ENCODE measurements around the gene PTCD2.

PTCD2 gene

DNA sequence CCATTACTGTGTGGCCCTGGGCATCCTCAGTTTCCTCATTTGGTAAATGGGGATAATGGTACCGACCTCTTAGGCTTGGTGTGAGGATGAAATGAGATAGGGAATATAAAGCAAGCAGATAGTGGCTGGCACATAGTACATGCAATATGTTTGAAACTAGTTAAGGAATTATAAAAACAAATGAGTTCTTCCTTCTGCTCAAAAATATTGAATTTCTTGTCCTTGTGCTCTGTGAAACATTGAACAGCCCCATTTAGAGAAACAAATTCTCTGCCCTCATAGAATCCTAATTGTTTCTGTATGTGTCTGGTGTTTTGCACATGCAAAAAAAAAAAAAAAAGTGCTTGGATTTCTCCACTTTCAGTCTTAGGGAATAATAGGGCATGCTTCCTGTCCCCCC, 39.7 kb downstream of the PTCD2 start:
- Histone ChIP-seq H3K4me1 (ENCODE audit: control insufficient read depth, insufficient read depth, low read length) (no peaks in the 10 kb centered on the region), H3K4me3 (ENCODE audit: low read length) (no peak overlapping the region), H3K27ac (ENCODE audit: low read depth, low read length) (no peak overlapping the region), H3K9ac (ENCODE audit: low read length) (no peak overlapping the region), H3K27me3 (ENCODE audit: control insufficient read depth, insufficient read depth, low read length) (no peaks in the 10 kb centered on the region), H3K36me3 (ENCODE audit: control insufficient read depth, insufficient read depth, low read length) (peaks cover 9% of the 10 kb centered on the region)

- Histone ChIP-seq H3K4me1 (ENCODE audit: control insufficient read depth, insufficient read depth, low read length) (peaks cover 2% of the 10 kb centered on the region), H3K9ac (ENCODE audit: low read length) (no peak overlapping the region), H3K27ac (ENCODE audit: low read depth, low read length) (no peak overlapping the region), H3K4me3 (ENCODE audit: low read length) (no peak overlapping the region), H3K36me3 (ENCODE audit: control insufficient read depth, insufficient read depth, low read length) (peaks cover 9% of the 10 kb centered on the region), H3K27me3 (ENCODE audit: control insufficient read depth, insufficient read depth, low read length) (no peaks in the 10 kb centered on the region)
Measured at GRCh38 chr5:72363166-72363802, 43.1 kb downstream of the PTCD2 start.

GRCh38 chr5:72364171-72364570, 44.0 kb downstream of the PTCD2 start:
- H3K27me3 ChIP-seq (ENCODE audit: control insufficient read depth, insufficient read depth, low read length): no peaks in the 10 kb centered on the region
- H3K9ac ChIP-seq (ENCODE audit: low read length): no peak overlapping the region
- H3K36me3 ChIP-seq (ENCODE audit: control insufficient read depth, insufficient read depth, low read length): peaks cover 7% of the 10 kb centered on the region
- no peak overlapping the region for H3K4me3 ChIP-seq (ENCODE audit: low read length)
- H3K4me1 ChIP-seq (ENCODE audit: control insufficient read depth, insufficient read depth, low read length): peaks cover 2% of the 10 kb centered on the region
- no peak overlapping the region for H3K27ac ChIP-seq (ENCODE audit: low read depth, low read length)

DNA sequence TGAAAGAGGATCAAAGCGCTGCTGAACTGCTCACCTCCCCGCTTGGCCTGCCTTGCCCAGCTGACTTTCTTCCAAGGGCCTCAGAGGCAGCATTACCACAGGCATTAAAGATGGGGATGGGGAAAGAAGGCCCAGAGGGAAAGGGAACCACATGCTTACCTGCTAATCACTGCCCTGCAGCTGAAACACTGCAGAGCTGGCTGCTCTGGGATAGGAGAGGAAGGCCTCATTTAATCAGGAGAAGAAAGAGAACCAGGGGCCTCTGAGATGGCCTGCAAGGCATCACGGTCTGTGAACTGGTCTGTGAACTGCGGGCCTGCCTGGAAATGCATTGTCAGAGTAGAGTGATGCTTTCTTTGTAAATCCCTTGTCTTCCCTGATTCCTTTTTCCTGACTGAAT, 44.8 kb downstream of the PTCD2 start:
- Histone ChIP-seq H3K4me1 (ENCODE audit: control insufficient read depth, insufficient read depth, low read length) (peaks cover 2% of the 10 kb centered on the region), H3K9ac (ENCODE audit: low read length) (no peak overlapping the region), H3K27ac (ENCODE audit: low read depth, low read length) (no peak overlapping the region), H3K27me3 (ENCODE audit: control insufficient read depth, insufficient read depth, low read length) (no peaks in the 10 kb centered on the region), H3K4me3 (ENCODE audit: low read length) (no peak overlapping the region), H3K36me3 (ENCODE audit: control insufficient read depth, insufficient read depth, low read length) (peaks cover 4% of the 10 kb centered on the region)

GRCh38 chr5:72366324-72366976, 46.3 kb downstream of the PTCD2 start:
- Histone ChIP-seq H3K4me3 (ENCODE audit: low read length) (no peak overlapping the region), H3K9ac (ENCODE audit: low read length) (no peak overlapping the region), H3K36me3 (ENCODE audit: control insufficient read depth, insufficient read depth, low read length) (peaks cover 4% of the 10 kb centered on the region), H3K4me1 (ENCODE audit: control insufficient read depth, insufficient read depth, low read length) (peaks cover 2% of the 10 kb centered on the region), H3K27ac (ENCODE audit: low read depth, low read length) (no peak overlapping the region), H3K27me3 (ENCODE audit: control insufficient read depth, insufficient read depth, low read length) (no peaks in the 10 kb centered on the region)

GRCh38 chr5:72368271-72368670, 48.1 kb downstream of the PTCD2 start:
- H3K36me3 ChIP-seq (ENCODE audit: control insufficient read depth, insufficient read depth, low read length): no peaks in the 10 kb centered on the region
- no peaks in the 10 kb centered on the region for H3K27me3 ChIP-seq (ENCODE audit: control insufficient read depth, insufficient read depth, low read length)
- H3K9ac ChIP-seq (ENCODE audit: low read length): no peak overlapping the region
- H3K4me3 ChIP-seq (ENCODE audit: low read length): no peak overlapping the region
- no peak overlapping the region for H3K27ac ChIP-seq (ENCODE audit: low read depth, low read length)
- peaks cover 2% of the 10 kb centered on the region for H3K4me1 ChIP-seq (ENCODE audit: control insufficient read depth, insufficient read depth, low read length)

DNA sequence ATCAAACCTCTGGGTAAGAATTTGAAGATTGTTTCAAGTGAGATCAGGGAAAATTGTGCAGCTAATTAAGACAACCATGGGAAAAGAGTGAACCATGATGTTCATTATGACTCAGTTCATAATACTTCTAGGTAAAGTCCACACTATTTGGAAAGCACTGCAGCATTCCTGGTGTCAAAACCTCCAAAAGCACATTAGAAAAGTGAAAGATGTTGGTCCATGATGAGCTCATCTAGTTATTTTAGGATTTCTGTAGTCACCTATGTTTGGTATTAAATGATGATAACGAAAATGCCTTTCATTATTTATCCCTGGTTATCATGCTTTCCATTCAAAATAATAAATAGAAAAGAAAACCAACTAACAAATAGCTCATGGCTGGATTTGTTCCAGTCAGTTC, 49.1 kb downstream of the PTCD2 start:
- no peaks in the 10 kb centered on the region for H3K36me3 ChIP-seq (ENCODE audit: control insufficient read depth, insufficient read depth, low read length)
- peaks cover 2% of the 10 kb centered on the region for H3K4me1 ChIP-seq (ENCODE audit: control insufficient read depth, insufficient read depth, low read length)
- H3K27ac ChIP-seq (ENCODE audit: low read depth, low read length): no peak overlapping the region
- H3K4me3 ChIP-seq (ENCODE audit: low read length): no peak overlapping the region
- H3K9ac ChIP-seq (ENCODE audit: low read length): no peak overlapping the region
- no peaks in the 10 kb centered on the region for H3K27me3 ChIP-seq (ENCODE audit: control insufficient read depth, insufficient read depth, low read length)

- Histone ChIP-seq H3K36me3 (ENCODE audit: control insufficient read depth, insufficient read depth, low read length) (no peaks in the 10 kb centered on the region), H3K27ac (ENCODE audit: low read depth, low read length) (no peak overlapping the region), H3K27me3 (ENCODE audit: control insufficient read depth, insufficient read depth, low read length) (no peaks in the 10 kb centered on the region), H3K9ac (ENCODE audit: low read length) (no peak overlapping the region), H3K4me3 (ENCODE audit: low read length) (no peak overlapping the region), H3K4me1 (ENCODE audit: control insufficient read depth, insufficient read depth, low read length) (peaks cover 2% of the 10 kb centered on the region)
Measured at GRCh38 chr5:72369711-72370110, 49.5 kb downstream of the PTCD2 start.

DNA sequence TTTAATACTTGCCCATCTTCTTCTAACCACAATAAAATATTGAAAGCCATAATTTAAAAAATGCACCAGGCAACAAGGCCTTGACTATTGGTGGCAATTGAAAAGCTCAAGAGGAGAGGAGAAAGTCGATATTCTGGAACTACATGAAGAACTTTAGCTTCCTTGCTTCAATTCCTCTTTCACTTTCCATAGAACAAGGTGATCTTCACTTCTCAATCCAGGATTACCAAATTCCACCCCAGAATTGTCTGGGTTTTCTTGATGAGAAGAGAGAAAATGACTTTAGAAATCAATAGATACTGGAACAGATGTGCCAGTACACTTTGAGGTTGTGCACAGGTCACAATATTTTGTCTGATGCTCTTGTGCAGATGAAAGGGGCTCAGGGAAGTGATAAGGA, 52.2 kb downstream of the PTCD2 start:
- Histone ChIP-seq H3K9ac (ENCODE audit: low read length) (no peak overlapping the region), H3K4me1 (ENCODE audit: control insufficient read depth, insufficient read depth, low read length) (no peaks in the 10 kb centered on the region), H3K36me3 (ENCODE audit: control insufficient read depth, insufficient read depth, low read length) (no peaks in the 10 kb centered on the region), H3K27ac (ENCODE audit: low read depth, low read length) (no peak overlapping the region), H3K27me3 (ENCODE audit: control insufficient read depth, insufficient read depth, low read length) (no peaks in the 10 kb centered on the region), H3K4me3 (ENCODE audit: low read length) (no peak overlapping the region)

DNA sequence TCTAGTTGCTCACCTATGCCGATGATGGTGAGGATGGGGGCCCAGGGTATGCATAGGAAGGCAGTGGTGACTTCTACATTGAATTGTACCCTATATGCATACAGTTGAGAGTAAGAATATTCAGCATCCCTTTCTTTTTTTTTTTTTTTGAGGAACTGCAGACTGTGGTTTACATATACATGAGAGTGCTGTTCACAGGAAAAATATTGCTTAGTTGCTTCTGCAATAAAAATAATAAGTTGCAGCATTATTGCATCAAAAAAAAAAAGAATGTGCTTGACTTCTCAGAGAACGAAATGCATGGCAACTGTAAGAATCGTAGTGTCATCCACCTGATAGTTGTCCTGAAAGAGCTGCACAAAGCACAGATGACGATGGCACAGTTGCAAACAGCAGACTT, 52.8 kb downstream of the PTCD2 start:
- Histone ChIP-seq H3K27ac (ENCODE audit: low read depth, low read length) (no peak overlapping the region), H3K9ac (ENCODE audit: low read length) (no peak overlapping the region), H3K4me3 (ENCODE audit: low read length) (no peak overlapping the region), H3K4me1 (ENCODE audit: control insufficient read depth, insufficient read depth, low read length) (no peaks in the 10 kb centered on the region), H3K27me3 (ENCODE audit: control insufficient read depth, insufficient read depth, low read length) (no peaks in the 10 kb centered on the region), H3K36me3 (ENCODE audit: control insufficient read depth, insufficient read depth, low read length) (no peaks in the 10 kb centered on the region)

DNA sequence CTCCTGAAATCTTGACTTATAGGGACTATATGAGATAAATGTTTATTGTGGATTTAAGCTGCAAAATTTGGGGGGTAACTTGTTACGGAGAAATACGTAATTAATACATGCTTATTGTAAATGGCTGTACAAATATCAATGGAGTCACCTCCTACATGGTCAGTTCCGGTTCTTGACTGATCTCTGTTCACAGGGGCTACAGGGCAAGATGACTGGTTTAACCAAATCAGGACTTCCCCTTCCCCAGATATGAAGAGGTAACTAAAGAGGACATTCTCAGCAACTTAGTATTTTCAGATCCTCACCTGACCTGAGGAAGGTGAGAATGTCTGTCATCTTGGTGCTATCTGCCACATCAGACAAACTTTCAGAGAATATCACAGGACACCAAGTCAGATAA, 54.7 kb downstream of the PTCD2 start:
- H3K27me3 ChIP-seq (ENCODE audit: control insufficient read depth, insufficient read depth, low read length): no peaks in the 10 kb centered on the region
- no peaks in the 10 kb centered on the region for H3K36me3 ChIP-seq (ENCODE audit: control insufficient read depth, insufficient read depth, low read length)
- H3K27ac ChIP-seq (ENCODE audit: low read depth, low read length): no peak overlapping the region
- no peak overlapping the region for H3K9ac ChIP-seq (ENCODE audit: low read length)
- H3K4me1 ChIP-seq (ENCODE audit: control insufficient read depth, insufficient read depth, low read length): no peaks in the 10 kb centered on the region
- H3K4me3 ChIP-seq (ENCODE audit: low read length): no peak overlapping the region

DNA sequence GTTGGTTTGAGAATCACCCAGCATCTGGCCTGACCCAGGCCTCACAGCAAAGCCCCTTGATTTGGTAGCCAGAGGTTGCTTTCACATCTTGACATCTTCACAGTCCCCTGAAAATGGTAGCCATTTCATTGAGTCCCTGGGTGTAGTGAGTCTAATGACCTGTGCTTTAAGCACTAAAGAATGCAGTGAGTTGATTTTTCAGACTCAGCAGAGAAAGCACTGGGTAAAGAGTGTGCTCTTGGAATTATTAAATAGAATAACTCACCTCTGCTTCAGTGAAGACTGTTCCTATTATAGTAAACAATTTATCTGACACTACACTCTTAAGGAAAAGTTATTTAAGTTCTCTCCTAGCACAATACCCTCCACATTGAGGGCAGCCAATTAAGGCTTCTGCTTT, 56.2 kb downstream of the PTCD2 start:
- Histone ChIP-seq H3K27me3 (ENCODE audit: control insufficient read depth, insufficient read depth, low read length) (no peaks in the 10 kb centered on the region), H3K27ac (ENCODE audit: low read depth, low read length) (no peak overlapping the region), H3K4me1 (ENCODE audit: control insufficient read depth, insufficient read depth, low read length) (no peaks in the 10 kb centered on the region), H3K9ac (ENCODE audit: low read length) (no peak overlapping the region), H3K36me3 (ENCODE audit: control insufficient read depth, insufficient read depth, low read length) (no peaks in the 10 kb centered on the region), H3K4me3 (ENCODE audit: low read length) (no peak overlapping the region)

Measured in rectal smooth muscle tissue (tissue), 1 donor.